Stomach (tissue), 9 donors: ENCODE data around the gene VRK3. TPM values are rescaled to one million over a fixed set of nuclear protein-coding genes. Genes with fewer than 3 reads are reported as not detected.

Experiments used
- DNase-seq, 2 donors: peaks; one replicate each; pipeline versions ENCODE4 v3.0.0 to v3.0.0-alpha.2; 2013 to 2019
- H3K27ac ChIP-seq, 5 donors: fragments of 200-600 bp in 4 of 5; sonication (generic) in 4 of 5; one replicate each; pipeline ENCODE4 v1.5.1; 2013 to 2019; ENCODE audit warnings: mild to moderate bottlenecking in 1 of 5, moderate library complexity in 1 of 5
- H3K27me3 ChIP-seq, 3 donors: fragments of 200-600 bp; sonication (generic); one replicate each; pipeline ENCODE4 v1.5.1; 2017 to 2019; ENCODE audit warnings: mixed run types in 1 of 3
- H3K36me3 ChIP-seq, 4 donors: fragments of 200-600 bp; sonication (generic); 1 replicate in 3 of 4; 2 replicates in 1 of 4; pipeline ENCODE4 v1.5.1; 2016 to 2019
- H3K4me1 ChIP-seq, 4 donors: fragments of 200-600 bp; sonication (generic); one replicate each; pipeline ENCODE4 v1.5.1; 2016 to 2019
- H3K4me3 ChIP-seq, 4 donors: fragments of 200-600 bp; sonication (generic) in 3 of 4; one replicate each; pipeline ENCODE4 v1.5.1; 2016 to 2019; ENCODE audit warnings: mild to moderate bottlenecking in 1 of 4
- H3K9me3 ChIP-seq, 4 donors: fragments of 200-600 bp; sonication (generic); one replicate each; pipeline ENCODE4 v1.5.1; 2016 to 2019
- EP300 ChIP-seq: sonication (generic); formaldehyde crosslinking; IDR thresholded peaks from one replicate; pipeline ENCODE4 v1.6.1; 2017; ENCODE audit warnings: antibody characterized with exemption
- POLR2A ChIP-seq, 4 donors: fragments of 450-650 bp; IDR thresholded peaks; one replicate each; pipeline ENCODE4 v1.6.1; 2016; ENCODE audit warnings: antibody characterized with exemption in 4 of 4, control low read depth in 2 of 4, mild to moderate bottlenecking in 1 of 4, moderate library complexity in 1 of 4
- POLR2AphosphoS5 ChIP-seq, 3 donors: sonication (generic); formaldehyde crosslinking; IDR thresholded peaks; one replicate each; pipeline ENCODE4 v1.6.1; 2016; ENCODE audit warnings: antibody characterized with exemption in 3 of 3
- WGBS, 5 donors: extraction: QIAGEN DNeasy Blood & Tissue Kit in 3 of 5; methylation state at CpG; one replicate each; pipeline versions ENCODE4 v1.1.5 to v1.1.7; 2013 to 2018; 5-methylcytosine and 5-hydroxymethylcytosine counted together
- intact Hi-C: fragments of 100-400 bp; cut with DNase I; formaldehyde crosslinking; loops from one replicate; pipeline ENCODE4 v1.15.1; 2023; ENCODE audit warnings: low total_unique reads
- polyA plus RNA-seq, 3 donors: library from polyadenylated mRNA; stranded (reverse); fragments of 200-250 nt; gene quantifications; one replicate each; pipeline ENCODE4 v1.2.3, GENCODE V29; 2013
- total RNA-seq, 5 donors: library from RNA; depleted of rRNA; stranded (reverse); fragments of >200 nt; gene quantifications; one replicate each; pipeline versions ENCODE4 v1.1.0 to v1.2.3, GENCODE V29; 2014 to 2016
- TF ChIP-seq, protein P1 (sequence below), 7 experiments: fragments of 450-650 bp in 4 of 7; fragments of 200-600 bp in 3 of 7; sonication (generic) in 3 of 7; IDR thresholded peaks; one replicate each; pipeline ENCODE4 v1.5.1; 2016 to 2019; ENCODE audit warnings: antibody characterized with exemption in 7 of 7, control low read depth in 2 of 7, mild to moderate bottlenecking in 1 of 7
- donor health status: healthy with polysubstance abuse.
- donor health status: Bipolar disorder and iron deficiency.
- donor health status: healthy.

VRK3 gene
- total and polyA plus RNA-seq, 8 donors: 3.5 to 39.7 (median 22.8) TPM

GRCh38 chr19:50007947-50008346, 17.2 kb downstream of the VRK3 start:
- no peak for DNase-seq
- TF ChIP-seq POLR2AphosphoS5 (IDR thresholded peaks at IDR 0.05) (no peak), POLR2A (IDR thresholded peaks at IDR 0.05) (no peak)
- TF ChIP-seq, protein P1, sequence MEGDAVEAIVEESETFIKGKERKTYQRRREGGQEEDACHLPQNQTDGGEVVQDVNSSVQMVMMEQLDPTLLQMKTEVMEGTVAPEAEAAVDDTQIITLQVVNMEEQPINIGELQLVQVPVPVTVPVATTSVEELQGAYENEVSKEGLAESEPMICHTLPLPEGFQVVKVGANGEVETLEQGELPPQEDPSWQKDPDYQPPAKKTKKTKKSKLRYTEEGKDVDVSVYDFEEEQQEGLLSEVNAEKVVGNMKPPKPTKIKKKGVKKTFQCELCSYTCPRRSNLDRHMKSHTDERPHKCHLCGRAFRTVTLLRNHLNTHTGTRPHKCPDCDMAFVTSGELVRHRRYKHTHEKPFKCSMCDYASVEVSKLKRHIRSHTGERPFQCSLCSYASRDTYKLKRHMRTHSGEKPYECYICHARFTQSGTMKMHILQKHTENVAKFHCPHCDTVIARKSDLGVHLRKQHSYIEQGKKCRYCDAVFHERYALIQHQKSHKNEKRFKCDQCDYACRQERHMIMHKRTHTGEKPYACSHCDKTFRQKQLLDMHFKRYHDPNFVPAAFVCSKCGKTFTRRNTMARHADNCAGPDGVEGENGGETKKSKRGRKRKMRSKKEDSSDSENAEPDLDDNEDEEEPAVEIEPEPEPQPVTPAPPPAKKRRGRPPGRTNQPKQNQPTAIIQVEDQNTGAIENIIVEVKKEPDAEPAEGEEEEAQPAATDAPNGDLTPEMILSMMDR (IDR thresholded peaks at IDR 0.05): no peak
- intact Hi-C loops: no loop called here

GRCh38 chr19:50007170-50007569, 18.0 kb downstream of the VRK3 start:
- no peak overlapping the region for H3K27ac ChIP-seq
- no peak for DNase-seq
- intact Hi-C loops: no loop called here
- H3K4me1 ChIP-seq: peaks cover 0 to 30% (median 18%) of the 10 kb centered on the region in 4 donors
- peaks cover 37 to 100% (median 98%) of the 10 kb centered on the region in 4 donors for H3K36me3 ChIP-seq
- H3K27me3 ChIP-seq: no peaks in the 10 kb centered on the region
- H3K9me3 ChIP-seq: no peaks in the 10 kb centered on the region
- TF ChIP-seq, protein P1 (IDR thresholded peaks at IDR 0.05): no peak
- TF ChIP-seq POLR2AphosphoS5 (IDR thresholded peaks at IDR 0.05): no peak
- TF ChIP-seq POLR2A (IDR thresholded peaks at IDR 0.05): no peak
- no peak for TF ChIP-seq EP300
- no peak overlapping the region for H3K4me3 ChIP-seq
- 83 to 98% (median 93%) methylated on average over 10 of the region's 10 CpGs for WGBS, 5 donors

More at GRCh38 chr19:50007947-50008346, 17.2 kb downstream of the VRK3 start:
- WGBS, 5 donors: 91 to 100% (median 95%) methylated on average over 2 of the region's 2 CpGs
- Histone ChIP-seq H3K4me1 (peaks cover 0 to 27% (median 16%) of the 10 kb centered on the region in 4 donors), H3K27ac (no peak overlapping the region), H3K27me3 (no peaks in the 10 kb centered on the region), H3K4me3 (no peak overlapping the region), H3K9me3 (no peaks in the 10 kb centered on the region), H3K36me3 (peaks cover 37 to 100% (median 98%) of the 10 kb centered on the region in 4 donors)

- Histone ChIP-seq H3K9me3 (no peaks in the 10 kb centered on the region), H3K27ac (peak overlapping the region in 2 of 5 donors; percentile 75 to 76), H3K36me3 (peaks cover 51 to 100% (median 99%) of the 10 kb centered on the region in 4 donors), H3K27me3 (no peaks in the 10 kb centered on the region), H3K4me1 (peaks cover 0 to 30% (median 18%) of the 10 kb centered on the region in 4 donors), H3K4me3 (no peak overlapping the region)
- DNase-seq: no peak
- TF ChIP-seq EP300: no peak
- TF ChIP-seq, protein P1 (IDR thresholded peaks at IDR 0.05): no peak
- no peak for TF ChIP-seq POLR2A (IDR thresholded peaks at IDR 0.05)
- no peak for TF ChIP-seq POLR2AphosphoS5 (IDR thresholded peaks at IDR 0.05)
- intact Hi-C loops: no loop called here
- 87 to 96% (median 93%) methylated on average over 12 of the region's 12 CpGs for WGBS, 5 donors
Measured at GRCh38 chr19:50005428-50005827, 19.7 kb downstream of the VRK3 start.

DNA sequence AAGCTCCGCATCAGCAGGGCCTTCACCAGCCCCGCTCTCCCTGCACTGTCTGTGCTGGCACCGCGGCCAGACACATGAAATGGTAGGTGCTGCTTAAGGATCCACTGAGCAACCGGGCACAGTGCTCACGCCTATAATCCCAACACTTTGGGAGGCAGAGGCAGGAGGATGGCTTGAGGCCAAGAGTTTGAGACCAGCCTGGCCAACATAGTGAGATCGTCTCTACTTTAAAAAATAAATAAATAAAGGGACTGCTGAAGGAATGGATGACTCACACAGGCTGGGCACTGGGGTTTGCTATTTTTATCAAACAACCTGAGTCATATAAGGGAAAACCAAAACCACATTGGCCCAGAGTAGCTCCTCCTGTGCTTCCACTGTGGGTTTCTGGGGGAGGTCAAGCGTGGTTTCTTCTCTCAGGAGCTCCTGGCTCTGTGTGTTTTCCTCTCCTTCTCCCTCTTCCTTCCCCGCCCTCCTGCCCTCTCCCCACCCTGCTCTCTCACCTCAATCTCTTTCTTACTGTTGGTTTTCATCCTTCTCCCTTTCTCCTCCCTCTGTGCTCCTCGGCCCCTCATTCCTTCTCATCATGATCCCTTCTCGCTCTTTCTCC, 21.3 kb downstream of the VRK3 start:
- TF ChIP-seq, protein P1 (IDR thresholded peaks at IDR 0.05): no peak
- TF ChIP-seq EP300: no peak
- TF ChIP-seq POLR2A (IDR thresholded peaks at IDR 0.05): no peak
- TF ChIP-seq POLR2AphosphoS5 (IDR thresholded peaks at IDR 0.05): no peak
- 69 to 79% (median 75%) methylated on average over 11 of the region's 11 CpGs for WGBS, 5 donors
- Histone ChIP-seq H3K9me3 (no peaks in the 10 kb centered on the region), H3K4me3 (no peak overlapping the region), H3K36me3 (peaks cover 64 to 100% (median 99%) of the 10 kb centered on the region in 4 donors), H3K4me1 (peaks cover 0 to 30% (median 18%) of the 10 kb centered on the region in 4 donors), H3K27ac (peak overlapping the region in 4 of 5 donors; percentile 48 to 76 (median 70)), H3K27me3 (no peaks in the 10 kb centered on the region)
- DNase-seq: peak in 1 of 2 donors; percentile 34
- intact Hi-C loops: no loop called here
